Lung (tissue), 12 donors: ENCODE data around the gene CAPN2. TPM values are rescaled to one million over a fixed set of nuclear protein-coding genes. Genes with fewer than 3 reads are reported as not detected.

Experiments
- ATAC-seq: fragments of 200-7000 bp; cut with Tn5 transposase; one replicate; pipeline ENCODE4 v1.9.1; 2020; ENCODE audit warnings: moderate number of reproducible peaks; ENCODE audit not compliant: insufficient read depth, low FRiP score
- DNase-seq, 3 donors: peaks; one replicate each; pipeline ENCODE4 v3.0.0-alpha.2; 2013 to 2017
- H3K27ac ChIP-seq, 2 donors: one replicate each; pipeline ENCODE4 v1.5.1; 2013; ENCODE audit warnings: mild to moderate bottlenecking in 2 of 2, moderate library complexity in 2 of 2, control low read depth in 1 of 2, inconsistent platforms in 1 of 2, low read depth in 1 of 2, low read length in 1 of 2
- H3K27me3 ChIP-seq, 3 donors: one replicate each; pipeline ENCODE4 v1.5.1; 2013; ENCODE audit warnings: low read length in 2 of 3; ENCODE audit not compliant: control insufficient read depth in 3 of 3, insufficient read depth in 3 of 3
- H3K36me3 ChIP-seq, 4 donors: one replicate each; pipeline ENCODE4 v1.5.1; 2013; ENCODE audit warnings: low read length in 4 of 4, mild to moderate bottlenecking in 1 of 4, moderate library complexity in 1 of 4; ENCODE audit not compliant: control insufficient read depth in 4 of 4, insufficient read depth in 4 of 4
- H3K4me1 ChIP-seq, 5 donors: one replicate each; pipeline ENCODE4 v1.5.1; 2013; ENCODE audit warnings: low read length in 5 of 5, mild to moderate bottlenecking in 2 of 5, moderate library complexity in 1 of 5; ENCODE audit not compliant: control insufficient read depth in 5 of 5, insufficient read depth in 5 of 5
- H3K4me3 ChIP-seq: one replicate; pipeline ENCODE4 v1.5.1; 2013; ENCODE audit warnings: mild to moderate bottlenecking, control low read depth, moderate library complexity
- H3K9ac ChIP-seq, 2 donors: one replicate each; pipeline ENCODE4 v1.5.1; 2013; ENCODE audit warnings: low read length in 2 of 2, control low read depth in 1 of 2; ENCODE audit not compliant: insufficient read depth in 1 of 2
- H3K9me3 ChIP-seq, 4 donors: one replicate each; pipeline ENCODE4 v1.5.1; 2013; ENCODE audit warnings: low read length in 3 of 4, mild to moderate bottlenecking in 1 of 4, moderate library complexity in 1 of 4; ENCODE audit not compliant: control insufficient read depth in 4 of 4, insufficient read depth in 3 of 4
- CTCF ChIP-seq: IDR thresholded peaks from 2 replicates; pipeline ENCODE4 v1.5.1; 2012; ENCODE audit warnings: mild to moderate bottlenecking; ENCODE audit errors: control extremely low read depth, extremely low read depth
- WGBS, 2 donors: extraction: QIAGEN DNeasy Blood & Tissue Kit; methylation state at CpG; one replicate each; pipeline ENCODE4 v1.1.7; 2013; 5-methylcytosine and 5-hydroxymethylcytosine counted together
- polyA plus RNA-seq, 2 donors: library from polyadenylated mRNA; stranded (reverse); fragments of 200-250 nt; gene quantifications; one replicate each; pipeline ENCODE4 v1.2.1, GENCODE V29; 2013
- total RNA-seq, 2 donors: library from RNA; depleted of rRNA in 1 of 2; stranded (reverse); fragments of >200 nt in 1 of 2; gene quantifications; one replicate each; pipeline ENCODE4 v1.2.1, GENCODE V29; 2014 to 2021
- donor health status: control.
- donor health status: control.
- donor health status: Bipolar disorder and iron deficiency.
- donor health status: healthy.
- donor health status: DM: yes; HTN: yes; CAD: no.

The CAPN2 gene
- total and polyA plus RNA-seq, 4 donors: 144 to 353 (median 168) TPM

DNA sequence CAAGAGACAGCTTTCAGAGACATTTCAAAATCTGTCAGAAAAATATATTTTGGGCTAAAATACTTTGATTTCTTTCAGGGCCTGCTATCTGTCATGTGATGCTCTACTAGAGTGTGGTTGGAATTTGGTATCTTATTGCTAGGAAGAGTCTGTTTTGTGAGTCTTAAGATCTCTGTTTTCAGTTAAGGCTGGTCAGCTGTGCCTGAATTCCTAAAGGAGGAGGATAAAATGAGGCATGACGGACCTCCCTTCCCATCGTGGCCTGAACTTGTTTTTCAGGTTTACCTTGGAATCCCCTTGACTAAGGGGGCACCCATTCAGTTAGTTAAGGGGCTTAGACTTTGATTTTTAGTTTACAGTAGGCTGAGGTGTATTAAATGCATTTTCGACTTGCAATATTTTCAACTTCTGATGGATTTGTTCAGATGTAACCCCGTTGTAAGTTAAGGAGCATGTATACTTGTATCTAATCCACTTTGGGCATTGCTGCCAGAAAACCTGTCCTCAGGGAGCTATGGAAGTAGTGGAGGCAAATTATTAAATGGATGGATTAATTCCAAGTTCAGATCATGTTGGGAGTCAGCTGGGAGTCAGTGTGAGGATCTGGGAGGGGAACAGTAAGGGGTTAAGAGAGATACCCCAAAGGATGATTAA, 18.3 kb downstream of the CAPN2 start:
- 61 to 80% methylated on average over 4 of the region's 4 CpGs for WGBS, 2 donors
- H3K27me3 ChIP-seq: no peaks in the 10 kb centered on the region
- no peaks in the 10 kb centered on the region for H3K9me3 ChIP-seq
- peak overlapping the region in 1 of 2 donors; percentile 17 for H3K27ac ChIP-seq
- ATAC-seq (no peak), DNase-seq (peak; percentile 53 to 73 (median 62))
- H3K9ac ChIP-seq: no peak overlapping the region
- peaks cover 0 to 8% (median under 1%) of the 10 kb centered on the region in 4 donors for H3K36me3 ChIP-seq
- no peak overlapping the region for H3K4me3 ChIP-seq
- no peak for TF ChIP-seq CTCF
- peaks cover 30 to 61% (median 39%) of the 10 kb centered on the region in 5 donors for H3K4me1 ChIP-seq

DNA sequence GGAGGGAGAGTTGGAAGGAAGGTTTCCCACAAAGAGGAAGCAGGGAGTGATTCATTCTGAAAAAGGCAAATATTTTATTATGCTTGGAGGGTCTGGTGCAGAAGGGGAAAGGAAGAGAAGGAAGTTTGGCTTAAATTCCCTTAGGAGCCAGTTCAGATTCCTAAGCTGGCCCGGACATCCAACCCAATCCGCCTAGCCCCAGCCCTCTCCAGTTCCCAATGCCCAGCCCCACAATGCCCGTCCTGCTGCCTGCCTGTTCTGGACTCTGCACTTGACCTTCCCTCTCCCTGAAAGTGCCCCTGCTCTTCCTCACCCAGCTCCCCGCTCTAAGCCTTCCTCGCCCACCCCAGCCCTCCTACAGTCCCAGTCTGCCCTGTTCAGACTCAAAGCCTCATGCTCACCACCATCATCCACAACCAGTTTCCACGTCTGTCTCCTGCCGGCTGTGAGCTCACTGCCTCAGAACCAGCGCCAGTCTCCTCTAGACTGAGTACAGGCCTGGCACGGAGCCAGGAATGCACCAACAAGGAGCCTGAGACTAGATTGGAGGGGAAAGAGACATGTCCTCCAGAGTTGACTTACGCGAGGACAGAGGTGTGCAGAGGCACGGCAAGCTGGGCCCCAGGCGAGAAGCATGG, 18.9 kb downstream of the CAPN2 start:
- DNase-seq (peak; percentile 76 to 86 (median 83)), ATAC-seq (no peak)
- Histone ChIP-seq H3K27ac (peak overlapping the region; percentile 14 to 63), H3K36me3 (peaks cover 0 to 7% (median 0%) of the 10 kb centered on the region in 4 donors), H3K4me3 (no peak overlapping the region), H3K4me1 (peaks cover 24 to 55% (median 39%) of the 10 kb centered on the region in 5 donors), H3K9ac (no peak overlapping the region), H3K27me3 (no peaks in the 10 kb centered on the region), H3K9me3 (no peaks in the 10 kb centered on the region)
- no peak for TF ChIP-seq CTCF
- WGBS, 2 donors: 47 to 78% methylated on average over 13 of the region's 13 CpGs

- ATAC-seq: no peak
- whole genome bisulfite sequencing, 2 donors: 54 to 70% methylated on average over 6 of the region's 6 CpGs
- Histone ChIP-seq H3K27ac (peak overlapping the region; percentile 50 to 90), H3K9ac (peak overlapping the region in 1 of 2 donors; percentile 20), H3K4me1 (peaks cover 24 to 43% (median 30%) of the 10 kb centered on the region in 5 donors), H3K4me3 (no peak overlapping the region), H3K27me3 (no peaks in the 10 kb centered on the region), H3K36me3 (peaks cover 0 to 7% (median 0%) of the 10 kb centered on the region in 4 donors), H3K9me3 (no peaks in the 10 kb centered on the region)
- DNase-seq: peak; percentile 75 to 91 (median 86)
- no peak for TF ChIP-seq CTCF
These were observed 20.9 kb downstream of the CAPN2 start for GRCh38 chr1:223732993-223733798.
